NOMO-1 treated with dmso at 0.1 percent for 144 hours (cell line): ENCODE measurements around the gene DSG4.

Experiments used
- DNase-seq: peaks from one replicate; lab custom pipeline; 2025; ENCODE audit not compliant: unreplicated experiment; lab: John Stamatoyannopoulos, UW

The DSG4 gene

DNA sequence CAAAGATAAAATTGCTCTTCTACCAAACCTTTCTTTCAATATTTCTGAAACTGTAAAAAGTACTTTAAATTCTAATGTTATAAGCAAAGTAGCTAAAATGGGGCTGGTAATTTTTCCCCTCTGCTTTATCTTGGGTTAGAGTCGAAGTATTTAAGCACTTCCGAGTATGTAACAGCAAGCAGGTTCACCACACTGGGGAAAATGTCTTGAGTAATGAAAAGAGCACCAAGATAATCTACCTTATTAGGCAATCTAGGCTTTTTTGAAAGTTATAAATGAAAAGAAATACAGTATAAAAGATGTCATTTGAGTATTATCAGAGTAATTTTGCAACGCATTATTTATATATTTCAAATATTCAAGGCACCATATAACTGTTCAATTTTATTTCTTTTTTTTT lies 70.3 kb downstream of the DSG4 start:
- DNase-seq: no peak

DNA sequence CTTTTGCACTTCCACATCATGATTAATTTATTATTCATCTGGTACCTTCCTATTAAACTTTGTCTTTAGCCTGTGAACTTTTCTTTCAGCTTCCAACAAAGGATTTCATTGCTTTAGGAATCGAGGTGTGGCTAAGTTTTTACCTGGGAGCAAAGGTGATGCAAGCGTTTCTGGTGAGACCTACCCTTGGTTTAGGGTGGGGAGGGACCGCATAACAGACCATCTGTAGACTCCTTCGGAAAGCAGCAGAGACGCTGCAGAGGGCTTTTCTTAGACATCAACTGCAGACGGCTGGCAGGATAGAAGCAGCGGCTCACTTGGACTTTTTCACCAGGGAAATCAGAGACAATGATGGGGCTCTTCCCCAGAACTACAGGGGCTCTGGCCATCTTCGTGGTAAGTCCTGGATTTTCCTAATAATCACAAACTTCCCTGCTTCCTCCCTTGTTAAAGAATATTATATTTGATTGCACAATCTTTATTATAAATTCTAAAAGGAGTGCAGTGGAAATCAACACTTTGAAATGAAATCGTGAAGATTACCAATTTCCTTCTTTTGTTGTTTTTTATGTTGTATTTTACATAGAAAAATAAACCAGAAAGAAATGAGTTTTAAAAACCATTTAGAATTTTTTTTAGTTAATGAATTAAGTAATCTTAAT lies 71.1 kb downstream of the DSG4 start, which contains the start of gene DSG3:
DSG3 (plus strand) TSS at position 212 of the 662 bp plus-strand sequence; CDS start at position 349, 137 bp downstream.
- DNase-seq: no peak

DNA sequence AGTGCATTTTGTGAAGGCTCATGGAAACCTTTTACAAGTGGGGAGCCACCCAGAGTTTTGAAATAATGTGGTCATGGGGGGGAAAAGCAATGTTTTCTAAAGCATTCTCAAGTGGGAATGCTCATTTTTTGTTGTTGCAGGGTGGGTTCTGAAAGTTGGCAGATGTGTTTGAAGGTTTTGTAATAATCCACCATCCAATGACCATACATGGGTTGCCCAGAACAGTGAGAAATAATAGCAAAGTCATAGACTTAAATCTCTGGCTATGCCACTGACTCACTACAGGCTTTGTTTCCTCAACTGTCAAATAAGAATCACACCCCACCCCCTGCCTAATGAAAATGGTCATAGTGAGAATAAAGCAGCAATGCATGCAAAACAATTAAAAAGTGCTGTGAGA lies 73.8 kb downstream of the DSG4 start:
- no peak for DNase-seq

DNA sequence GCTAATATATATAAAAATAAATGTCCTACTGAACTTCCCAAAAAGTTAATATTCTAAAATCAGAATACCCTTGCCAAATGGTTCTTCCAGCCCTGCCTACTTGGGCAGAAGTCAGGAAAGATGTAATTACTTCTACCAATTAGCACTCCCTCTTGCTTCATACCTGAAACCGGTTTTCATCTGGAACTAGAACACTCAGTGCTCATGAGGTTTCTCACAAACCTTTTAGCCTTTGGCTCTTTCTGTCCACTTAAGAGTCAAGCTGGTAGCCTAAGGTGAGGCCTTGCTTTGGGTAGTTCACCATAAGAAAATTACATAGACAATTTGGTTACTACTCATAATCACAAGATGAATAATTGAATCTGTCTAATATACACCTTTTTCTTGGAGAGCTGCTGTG lies 75.0 kb downstream of the DSG4 start:
- DNase-seq: no peak

DNA sequence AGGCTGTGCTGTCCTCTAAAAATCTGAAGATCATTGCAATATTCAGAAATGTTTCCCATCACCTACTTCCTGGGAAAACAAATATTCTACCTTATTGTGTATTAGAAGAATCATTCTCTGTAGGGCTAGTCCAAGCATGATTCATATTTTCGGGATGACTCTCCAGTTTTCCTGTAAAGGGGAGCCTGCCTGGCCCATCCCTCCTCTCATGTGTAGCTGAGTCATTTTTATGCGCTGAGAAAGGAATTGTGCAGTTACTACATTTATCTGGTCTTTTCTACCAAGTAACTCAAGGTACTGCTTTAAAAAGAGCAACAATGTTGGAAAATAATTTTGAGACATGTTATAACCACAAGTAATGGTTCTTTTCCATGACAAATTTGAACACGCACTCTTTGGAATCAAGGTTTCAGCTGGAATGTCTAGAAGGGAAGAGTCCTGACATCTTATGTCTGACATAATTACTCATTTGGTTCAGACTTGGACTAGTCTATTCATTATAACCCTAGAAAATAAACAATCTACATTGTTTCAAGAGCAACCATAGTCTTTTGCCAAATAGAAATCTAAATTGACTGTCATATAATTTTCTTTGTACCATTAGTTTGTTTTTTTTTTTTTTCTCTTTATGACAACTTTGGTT lies 77.6 kb downstream of the DSG4 start:
- no peak for DNase-seq
